Upper lobe of left lung (tissue), 4 donors: ENCODE measurements around the gene ALLC.

Source experiments
- CTCF ChIP-seq, 6 experiments: fragments of 450-650 bp in 4 of 6; fragments of 200-600 bp in 2 of 6; sonication (generic) in 2 of 6; IDR thresholded peaks; one replicate each; pipeline ENCODE4 v1.5.1; 2016 to 2019; ENCODE audit warnings: antibody characterized with exemption in 6 of 6
- EP300 ChIP-seq, 4 donors: sonication (generic); formaldehyde crosslinking; IDR thresholded peaks; one replicate each; pipeline ENCODE4 v1.5.1; 2017; ENCODE audit warnings: antibody characterized with exemption in 4 of 4, control low read depth in 2 of 4
- POLR2A ChIP-seq, 4 donors: fragments of 450-650 bp; IDR thresholded peaks; one replicate each; pipeline ENCODE4 v1.5.1; 2016 to 2017; ENCODE audit warnings: antibody characterized with exemption in 4 of 4, mild to moderate bottlenecking in 2 of 4
- POLR2AphosphoS5 ChIP-seq, 2 donors: sonication (generic); formaldehyde crosslinking; IDR thresholded peaks; one replicate each; pipeline ENCODE4 v1.5.1; 2017; ENCODE audit warnings: antibody characterized with exemption in 2 of 2

GRCh38 chr2:3637692-3638455 lies 20.1 kb upstream of the ALLC start:
- no peak for TF ChIP-seq POLR2A (IDR thresholded peaks at IDR 0.05)
- TF ChIP-seq CTCF (IDR thresholded peaks at IDR 0.05) = no peak
- no peak for TF ChIP-seq EP300 (IDR thresholded peaks at IDR 0.05)
- no peak for TF ChIP-seq POLR2AphosphoS5 (IDR thresholded peaks at IDR 0.05)
